Kidney (tissue), 14 donors: Measurements from ENCODE around the gene ZFR2. TPM values are rescaled to one million over a fixed set of nuclear protein-coding genes. Genes with fewer than 3 reads are reported as not detected.

Experiments
- DNase-seq, 5 donors: peaks; one replicate each; pipeline ENCODE4 v3.0.0-alpha.2; 2013 to 2020
- FAIRE-seq: peaks from 2 replicates; lab custom pipeline; 2012; peaks lifted over from hg19 to GRCh38; lab: Jason Lieb, UNC
- H3K27ac ChIP-seq, 2 donors: one replicate each; pipeline ENCODE4 v1.7.0; 2013; ENCODE audit warnings: low read depth in 2 of 2, low read length in 2 of 2, inconsistent platforms in 1 of 2
- H3K27me3 ChIP-seq: one replicate; pipeline ENCODE4 v1.7.1; 2013; ENCODE audit warnings: low read length, inconsistent platforms; ENCODE audit not compliant: control insufficient read depth, insufficient read depth
- H3K36me3 ChIP-seq, 3 donors: one replicate each; pipeline versions ENCODE4 v1.7.0 to v1.7.1; 2013; ENCODE audit warnings: low read length in 3 of 3, control low read depth in 1 of 3, inconsistent platforms in 1 of 3; ENCODE audit not compliant: insufficient read depth in 3 of 3, control insufficient read depth in 2 of 3
- H3K4me1 ChIP-seq, 3 donors: one replicate each; pipeline versions ENCODE4 v1.7.0 to v1.7.1; 2013; ENCODE audit warnings: low read length in 3 of 3, inconsistent platforms in 1 of 3, low read depth in 1 of 3; ENCODE audit not compliant: control insufficient read depth in 2 of 3, insufficient read depth in 2 of 3
- H3K4me3 ChIP-seq, 3 donors: one replicate each; pipeline versions ENCODE4 v1.7.0 to v1.8.1; 2013; ENCODE audit warnings: low read length in 3 of 3, control low read depth in 1 of 3, inconsistent platforms in 1 of 3
- H3K9ac ChIP-seq, 3 donors: one replicate each; pipeline versions ENCODE4 v1.7.0 to v1.7.1; 2013; ENCODE audit warnings: low read length in 3 of 3, control low read depth in 1 of 3, inconsistent platforms in 1 of 3
- H3K9me3 ChIP-seq, 3 donors: one replicate each; pipeline versions ENCODE4 v1.7.0 to v1.7.1; 2013; ENCODE audit warnings: low read length in 3 of 3, control low read depth in 1 of 3, inconsistent platforms in 1 of 3; ENCODE audit not compliant: control insufficient read depth in 2 of 3, insufficient read depth in 1 of 3
- intact Hi-C: fragments of 100-400 bp; cut with DNase I; formaldehyde crosslinking; loops from one replicate; pipeline ENCODE4 v1.11.1; 2022
- polyA plus RNA-seq: library from polyadenylated mRNA; stranded (reverse); fragments of 350-450 nt; fragmentation: Illumina TruSeq; extraction: RNeasy Lipid Tissue Mini Kit (QIAGEN cat#74804); gene quantifications from one replicate; pipeline ENCODE4 v1.2.3, GENCODE V29; 2014; ENCODE audit warnings: low read depth, low replicate concordance; ENCODE audit not compliant: insufficient read depth
- total RNA-seq: library from RNA; stranded (reverse); fragmentation: NEBNext Ultra II Directional; extraction: Animal tissue kit (Norgen Biotek cat#: 25700); gene quantifications from one replicate; pipeline ENCODE4 v1.2.1, GENCODE V29; 2021
- TF ChIP-seq, protein P1 (sequence below): IDR thresholded peaks from 3 replicates; pipeline ENCODE4 v1.5.1; 2012; ENCODE audit warnings: mild to moderate bottlenecking, moderate library complexity, borderline replicate concordance; ENCODE audit not compliant: insufficient read depth; ENCODE audit errors: extremely low read depth
- donor health status: control.
- donor health status: control.
- donor health status: control.
- donor health status: control.
- donor health status: control.
- donor health status: DM: yes; HTN: yes; CAD: no.
- donor health status: Normal renal cell carcinoma (clear cell type).

The ZFR2 gene
- total and polyA plus RNA-seq, 2 donors from 2014 or later: 0.22 TPM; not detected in 1

DNA sequence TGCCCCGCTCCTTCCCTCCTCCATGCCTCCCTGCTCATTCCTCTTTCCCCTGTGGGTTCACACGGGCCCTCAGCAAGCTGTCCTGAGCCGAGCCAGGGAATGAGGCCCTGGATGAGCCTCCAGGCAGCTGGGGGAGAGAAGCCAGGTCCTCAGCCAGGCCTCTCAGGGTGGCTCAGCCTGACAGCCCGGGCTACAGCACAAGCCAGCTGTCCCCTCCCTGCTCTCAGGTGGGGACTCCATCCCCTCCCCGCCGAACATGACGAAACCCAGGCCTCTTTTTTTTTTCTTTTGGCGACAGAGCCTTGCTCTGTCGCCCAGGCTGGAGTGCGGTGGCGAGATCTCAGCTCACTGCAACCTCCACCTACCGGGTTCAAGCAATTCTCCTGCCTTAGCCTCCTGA lies 42.7 kb downstream of the ZFR2 start:
- Histone ChIP-seq H3K4me3 (no peak overlapping the region), H3K9ac (no peak overlapping the region), H3K9me3 (no peaks in the 10 kb centered on the region), H3K36me3 (no peaks in the 10 kb centered on the region), H3K27me3 (no peaks in the 10 kb centered on the region), H3K4me1 (peaks cover 0 to 2% (median 0%) of the 10 kb centered on the region in 3 donors), H3K27ac (no peak overlapping the region)
- FAIRE-seq: no peak
- no peak for DNase-seq
- intact Hi-C loops: no loop called here
- TF ChIP-seq, protein P1, sequence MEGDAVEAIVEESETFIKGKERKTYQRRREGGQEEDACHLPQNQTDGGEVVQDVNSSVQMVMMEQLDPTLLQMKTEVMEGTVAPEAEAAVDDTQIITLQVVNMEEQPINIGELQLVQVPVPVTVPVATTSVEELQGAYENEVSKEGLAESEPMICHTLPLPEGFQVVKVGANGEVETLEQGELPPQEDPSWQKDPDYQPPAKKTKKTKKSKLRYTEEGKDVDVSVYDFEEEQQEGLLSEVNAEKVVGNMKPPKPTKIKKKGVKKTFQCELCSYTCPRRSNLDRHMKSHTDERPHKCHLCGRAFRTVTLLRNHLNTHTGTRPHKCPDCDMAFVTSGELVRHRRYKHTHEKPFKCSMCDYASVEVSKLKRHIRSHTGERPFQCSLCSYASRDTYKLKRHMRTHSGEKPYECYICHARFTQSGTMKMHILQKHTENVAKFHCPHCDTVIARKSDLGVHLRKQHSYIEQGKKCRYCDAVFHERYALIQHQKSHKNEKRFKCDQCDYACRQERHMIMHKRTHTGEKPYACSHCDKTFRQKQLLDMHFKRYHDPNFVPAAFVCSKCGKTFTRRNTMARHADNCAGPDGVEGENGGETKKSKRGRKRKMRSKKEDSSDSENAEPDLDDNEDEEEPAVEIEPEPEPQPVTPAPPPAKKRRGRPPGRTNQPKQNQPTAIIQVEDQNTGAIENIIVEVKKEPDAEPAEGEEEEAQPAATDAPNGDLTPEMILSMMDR: no peak

DNA sequence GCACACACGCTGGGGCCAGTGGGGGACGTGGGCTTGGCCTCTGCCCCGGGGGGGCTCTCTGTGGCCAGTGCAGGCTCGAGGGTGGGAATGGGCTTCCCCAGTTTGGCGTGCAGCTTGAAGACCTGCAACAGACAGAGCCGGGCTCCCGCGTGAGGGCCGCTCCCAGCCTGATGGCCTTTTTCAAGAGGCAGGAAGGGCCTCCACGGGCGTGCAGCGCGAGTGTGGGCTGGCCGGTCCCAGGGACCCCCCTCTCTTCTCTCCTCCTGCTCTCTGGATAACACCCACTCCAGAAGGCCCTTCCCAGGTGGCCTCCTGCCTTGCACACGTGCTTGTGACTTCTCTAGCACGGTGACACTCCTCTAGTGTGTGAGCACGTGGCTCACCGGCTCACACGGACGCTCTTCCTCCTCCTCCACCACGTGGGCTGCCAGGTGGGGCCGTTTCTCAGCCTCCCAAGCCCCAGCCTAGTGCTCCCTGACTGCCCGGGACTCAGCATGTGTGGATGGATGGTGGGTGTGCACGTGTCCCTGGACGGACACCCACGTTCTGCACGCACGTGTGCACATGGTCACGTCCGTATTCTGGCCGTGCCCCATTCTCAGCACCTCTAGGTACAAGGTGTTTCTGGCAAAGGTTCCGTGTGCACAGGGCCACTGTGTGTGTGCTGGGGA lies 43.4 kb downstream of the ZFR2 start:
- DNase-seq (peak in 1 of 5 donors; percentile 16), FAIRE-seq (no peak)
- TF ChIP-seq, protein P1: no peak
- no peak overlapping the region for H3K27ac ChIP-seq
- H3K4me3 ChIP-seq: no peak overlapping the region
- H3K9me3 ChIP-seq: no peaks in the 10 kb centered on the region
- H3K9ac ChIP-seq: no peak overlapping the region
- intact Hi-C loops: no loop called here
- H3K36me3 ChIP-seq: no peaks in the 10 kb centered on the region
- H3K4me1 ChIP-seq: peaks cover 0 to 2% (median 0%) of the 10 kb centered on the region in 3 donors
- H3K27me3 ChIP-seq: no peaks in the 10 kb centered on the region

GRCh38 chr19:3823350-3823713 lies 45.5 kb downstream of the ZFR2 start:
- FAIRE-seq (no peak), DNase-seq (no peak)
- H3K9me3 ChIP-seq: no peaks in the 10 kb centered on the region
- no peak overlapping the region for H3K27ac ChIP-seq
- H3K9ac ChIP-seq: no peak overlapping the region
- H3K4me1 ChIP-seq: peaks cover 0 to 2% (median 0%) of the 10 kb centered on the region in 3 donors
- H3K27me3 ChIP-seq: no peaks in the 10 kb centered on the region
- no peaks in the 10 kb centered on the region for H3K36me3 ChIP-seq
- H3K4me3 ChIP-seq: no peak overlapping the region
- intact Hi-C loops: no loop called here
- TF ChIP-seq, protein P1: no peak
